Ammon's horn (tissue), 1 donor: ENCODE results near the gene TRABD2B.

Experiments
- DNase-seq: peaks from one replicate; pipeline ENCODE4 v3.0.0-alpha.2; 2016; ENCODE audit warnings: low spot score

The TRABD2B gene

DNA sequence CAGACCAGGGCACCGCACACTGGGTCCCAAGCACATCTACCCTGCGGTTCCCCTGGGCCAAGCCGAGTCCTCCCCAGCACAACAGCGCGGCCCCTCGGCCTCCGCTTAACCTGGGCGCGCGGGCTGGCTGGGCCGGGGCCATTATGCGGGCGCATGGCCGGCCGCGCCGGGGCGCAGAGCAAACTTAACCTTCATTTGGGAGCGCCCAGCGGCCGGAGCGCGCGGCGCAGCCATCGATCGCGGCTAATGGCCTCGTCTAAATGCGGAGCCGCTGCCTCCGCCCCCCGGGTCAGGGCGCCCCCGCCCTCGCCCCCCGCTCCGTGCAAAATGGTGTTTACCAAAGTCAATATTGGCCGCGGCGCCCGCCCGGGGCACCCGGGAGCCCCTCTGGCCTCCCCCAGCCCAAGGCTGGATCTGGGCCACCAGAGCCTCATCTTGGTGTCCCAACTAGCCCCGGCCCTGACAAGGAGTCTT, 272.1 kb downstream of the TRABD2B start:
- DNase-seq = no peak

DNA sequence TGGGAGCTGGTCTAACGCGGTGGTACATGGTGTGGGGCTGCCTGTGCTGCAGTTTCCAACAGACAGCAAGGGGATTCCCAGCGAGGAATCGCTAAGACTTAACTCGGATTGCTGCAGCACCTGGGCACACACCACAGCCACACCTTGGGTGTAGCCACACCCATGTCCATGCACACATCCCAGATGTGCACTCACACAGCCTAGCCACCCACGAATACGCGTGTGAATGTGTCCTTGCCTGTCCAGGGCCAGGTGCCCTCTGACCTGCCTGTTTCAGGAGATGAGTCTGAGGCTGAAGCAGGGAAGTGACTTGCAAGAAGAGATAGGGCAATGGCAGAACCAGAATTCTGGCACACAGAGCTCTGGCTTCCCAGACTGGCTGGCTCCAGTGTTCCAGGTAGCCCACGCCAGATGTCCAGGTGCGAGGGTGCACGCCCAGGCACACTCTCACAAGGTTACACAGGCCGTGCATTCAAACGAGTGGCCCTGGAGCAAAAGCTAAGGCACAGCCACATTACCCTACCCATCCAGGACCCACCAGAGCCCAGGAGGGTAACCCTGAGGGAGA, 272.7 kb downstream of the TRABD2B start:
- DNase-seq = no peak

DNA sequence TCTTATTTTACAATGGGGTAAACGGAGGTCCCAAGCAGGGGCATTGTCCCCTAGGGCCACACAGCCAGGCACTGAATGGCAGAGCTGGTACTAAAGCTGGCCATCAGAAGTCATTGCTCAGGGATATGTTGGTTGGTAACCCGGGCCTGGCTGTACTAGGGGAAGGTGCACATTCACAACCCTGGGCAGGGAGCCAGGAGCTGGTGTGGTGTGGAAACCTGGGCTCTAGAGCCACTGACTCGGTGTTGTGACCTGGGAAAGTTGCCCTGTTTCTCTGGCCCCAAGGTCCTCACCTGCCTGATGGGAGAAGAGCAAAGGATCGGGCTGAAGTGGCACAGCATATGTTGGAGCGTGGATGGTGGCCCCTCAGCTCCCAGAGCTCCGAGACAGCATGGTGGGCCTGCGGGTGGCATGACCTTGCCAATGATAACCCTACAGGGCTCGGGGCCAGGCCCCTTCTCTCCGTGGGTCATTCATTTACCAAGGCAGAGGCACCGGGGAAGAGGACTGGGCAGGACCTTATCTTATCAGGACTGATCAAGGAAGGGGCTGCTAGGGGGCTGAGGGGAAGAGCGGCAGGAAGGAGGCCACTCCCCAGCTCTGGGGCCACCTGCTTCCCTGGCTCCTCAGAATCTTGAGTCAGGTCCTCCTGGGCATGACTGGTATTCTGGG, 274.1 kb downstream of the TRABD2B start:
- no peak for DNase-seq

DNA sequence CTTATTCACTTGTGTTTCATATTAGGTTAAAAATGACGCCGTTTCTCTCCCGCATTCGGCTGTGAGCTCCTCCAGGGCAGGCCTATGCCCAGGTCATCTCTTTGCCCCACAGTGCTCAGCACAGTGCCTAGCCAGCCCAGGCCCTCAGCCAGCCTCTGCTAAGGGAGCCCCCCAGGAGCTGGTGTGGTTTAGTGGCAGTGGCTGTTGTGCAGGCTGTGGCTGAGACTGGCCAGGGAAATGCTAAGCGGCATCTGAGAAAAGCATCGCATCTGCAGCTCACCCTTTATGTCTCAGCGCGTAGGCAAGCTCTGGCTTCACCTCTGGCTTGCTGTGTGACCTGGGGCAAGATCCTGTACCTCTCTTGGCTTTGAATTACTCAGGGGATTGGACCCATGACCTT, 275.1 kb downstream of the TRABD2B start:
- no peak for DNase-seq

DNA sequence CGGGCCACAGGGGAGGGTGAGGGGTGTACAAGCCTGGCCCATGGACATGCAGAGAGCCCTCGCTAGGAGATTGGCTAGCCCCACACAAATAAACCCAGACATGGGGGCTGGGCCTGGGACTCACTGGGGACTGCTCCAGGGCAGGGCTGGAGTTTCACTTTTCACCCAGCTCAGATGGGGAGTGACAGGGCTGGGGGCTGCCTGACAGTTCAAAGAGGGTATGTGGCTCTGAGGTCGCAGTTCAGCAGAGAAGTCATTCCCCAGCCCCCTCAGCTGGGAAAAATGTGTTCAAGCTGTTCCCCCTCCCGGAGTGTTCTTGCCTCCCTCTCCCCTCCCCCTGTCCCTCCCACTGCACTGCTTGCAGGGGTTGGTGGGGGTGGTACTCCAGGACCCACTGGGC, 277.1 kb downstream of the TRABD2B start:
- DNase-seq = no peak

DNA sequence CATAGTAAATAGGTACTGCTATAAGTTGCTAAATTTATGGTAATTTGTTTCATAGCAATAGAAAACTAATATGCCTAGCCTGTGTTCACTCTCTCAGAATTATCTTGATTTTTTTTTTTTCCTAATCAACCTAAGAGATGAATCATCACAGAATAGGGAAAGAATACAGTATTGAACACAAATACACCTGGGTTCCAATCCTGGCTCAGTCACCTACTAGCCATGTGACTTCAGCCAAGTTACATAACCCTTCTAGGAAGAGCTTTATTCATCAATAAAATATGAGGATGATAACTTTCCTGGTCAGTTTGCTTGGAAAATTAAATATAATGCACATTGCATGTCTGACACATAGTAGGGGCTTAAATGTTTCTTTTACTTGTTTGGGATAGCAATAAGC, 279.8 kb downstream of the TRABD2B start:
- DNase-seq = no peak

DNA sequence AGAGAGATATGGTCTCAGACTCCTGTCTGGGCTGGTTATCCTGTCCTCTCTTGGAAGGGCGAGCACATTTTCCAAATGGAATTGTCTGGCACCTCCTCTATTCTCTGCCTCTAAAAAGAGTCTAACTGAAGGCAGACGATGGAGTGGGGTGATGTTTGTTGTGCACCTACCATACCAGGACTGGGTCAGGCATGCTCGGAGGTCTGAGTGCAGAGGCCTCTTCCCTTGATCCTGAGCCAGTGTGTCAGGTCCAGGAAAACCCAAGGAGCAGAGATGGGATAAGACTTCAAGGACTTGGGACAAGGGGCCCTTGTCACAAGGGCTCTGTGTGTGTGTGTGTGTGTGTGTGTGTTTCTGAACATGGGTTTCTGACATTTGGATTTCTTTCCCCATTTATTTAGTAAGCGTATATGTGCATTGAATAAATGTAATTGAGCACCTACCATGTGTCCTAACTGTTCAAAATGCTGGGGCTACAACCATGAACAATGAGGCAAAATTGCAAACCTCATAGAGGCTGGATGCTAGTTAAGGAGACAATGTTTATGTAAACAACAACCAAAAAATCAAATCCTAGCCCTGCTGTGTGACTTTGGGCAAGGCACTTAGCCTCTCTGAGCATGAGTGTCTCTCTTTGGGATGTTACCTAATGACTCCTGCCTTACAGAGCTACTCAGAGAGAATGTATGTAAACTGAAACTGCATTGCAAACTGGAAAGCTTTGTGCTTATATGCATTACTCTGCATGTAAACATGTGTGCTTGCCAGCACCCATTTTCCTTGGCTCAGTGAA, 283.0 kb downstream of the TRABD2B start:
- DNase-seq = no peak

DNA sequence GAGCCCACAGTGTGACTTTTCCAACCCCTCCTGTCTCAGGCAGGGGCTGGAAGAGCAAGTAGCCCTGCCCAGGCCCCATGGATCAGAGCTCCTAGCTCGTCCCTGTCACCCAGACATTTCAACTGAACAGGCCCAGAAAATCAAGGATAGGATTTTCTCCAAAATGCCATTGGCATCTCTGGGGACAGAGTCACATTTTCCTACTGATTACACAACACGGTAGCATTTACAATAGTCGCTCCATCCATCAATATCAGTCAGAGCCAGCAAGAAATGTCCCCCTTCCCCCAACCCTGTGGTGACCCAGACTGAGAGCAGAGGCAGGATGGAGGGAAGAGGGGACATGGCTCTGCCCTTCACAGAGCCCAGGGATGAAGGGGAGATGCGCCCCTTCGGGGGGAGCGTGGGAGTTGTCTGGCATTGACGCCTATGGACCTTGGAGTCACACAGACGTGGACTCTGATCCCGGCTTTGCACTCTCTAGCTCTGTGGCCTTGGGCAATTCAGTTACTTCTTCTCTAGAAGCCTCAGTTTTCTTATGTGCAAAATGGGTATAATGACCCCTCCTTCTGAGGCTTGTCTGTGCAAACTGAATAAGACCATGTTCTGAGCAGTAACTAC, 283.7 kb downstream of the TRABD2B start:
- no peak for DNase-seq

DNA sequence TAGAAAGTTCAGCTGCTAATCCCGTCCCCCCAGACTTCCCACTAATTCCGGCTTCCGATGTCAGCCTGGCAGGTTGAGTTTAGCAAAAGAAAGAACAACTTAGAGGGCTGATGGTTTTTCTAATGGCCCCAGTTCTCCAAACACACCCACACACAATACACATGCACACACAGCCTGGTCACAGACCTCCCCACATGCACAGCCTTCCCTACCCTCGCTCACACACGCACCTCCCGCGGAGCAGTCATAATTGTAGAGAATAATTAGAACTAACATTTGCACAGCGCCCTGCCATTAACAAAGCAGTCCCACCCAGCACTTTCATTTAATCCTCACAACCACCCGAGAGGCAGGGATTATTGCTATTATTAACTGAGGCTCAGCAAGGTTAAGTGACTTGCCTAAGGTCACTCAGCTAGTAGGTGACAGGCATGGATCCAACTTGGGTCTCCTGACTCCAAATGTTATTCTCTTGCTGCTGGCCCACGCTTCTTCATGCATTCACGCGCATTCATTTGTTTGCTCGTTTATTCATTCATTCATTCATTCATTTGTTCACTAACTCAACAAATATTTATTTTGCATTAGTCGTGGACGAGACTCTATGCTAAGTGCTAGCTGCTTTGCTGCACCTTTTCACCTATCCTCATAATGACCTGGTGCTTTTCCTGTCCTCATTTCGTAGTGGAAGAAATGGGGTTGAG, 284.4 kb downstream of the TRABD2B start:
- DNase-seq = no peak

DNA sequence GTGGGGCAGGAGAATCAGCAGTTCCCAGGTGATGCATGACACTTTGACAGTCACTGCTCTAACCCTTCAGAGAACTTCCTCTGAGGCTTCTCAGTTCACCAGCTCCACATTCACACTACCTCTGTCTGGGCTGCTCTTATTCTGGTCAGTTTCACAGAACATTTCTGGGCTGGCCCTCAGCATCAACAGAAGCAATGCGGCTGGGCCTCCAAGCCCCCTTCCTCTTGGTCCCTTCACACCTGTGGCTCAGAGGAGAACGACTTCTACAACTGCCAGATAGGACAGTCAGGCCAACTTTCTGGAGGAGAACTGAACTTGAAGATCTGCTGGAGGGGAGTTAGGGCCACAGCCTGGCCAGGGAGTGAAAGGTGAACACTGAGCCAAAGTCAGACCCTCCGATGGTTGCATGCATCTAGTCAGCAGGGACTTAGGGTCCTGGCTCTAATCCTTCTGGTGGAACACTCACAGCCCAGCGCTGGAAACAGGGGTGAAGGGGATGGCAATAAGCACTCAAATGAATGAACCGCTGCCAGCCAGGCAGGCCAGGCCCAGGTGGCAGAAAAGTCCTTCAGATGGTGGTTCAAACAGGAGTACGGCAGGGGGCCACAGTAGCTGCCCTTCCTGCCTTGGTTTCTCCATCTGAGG, 285.2 kb downstream of the TRABD2B start:
- DNase-seq = no peak

DNA sequence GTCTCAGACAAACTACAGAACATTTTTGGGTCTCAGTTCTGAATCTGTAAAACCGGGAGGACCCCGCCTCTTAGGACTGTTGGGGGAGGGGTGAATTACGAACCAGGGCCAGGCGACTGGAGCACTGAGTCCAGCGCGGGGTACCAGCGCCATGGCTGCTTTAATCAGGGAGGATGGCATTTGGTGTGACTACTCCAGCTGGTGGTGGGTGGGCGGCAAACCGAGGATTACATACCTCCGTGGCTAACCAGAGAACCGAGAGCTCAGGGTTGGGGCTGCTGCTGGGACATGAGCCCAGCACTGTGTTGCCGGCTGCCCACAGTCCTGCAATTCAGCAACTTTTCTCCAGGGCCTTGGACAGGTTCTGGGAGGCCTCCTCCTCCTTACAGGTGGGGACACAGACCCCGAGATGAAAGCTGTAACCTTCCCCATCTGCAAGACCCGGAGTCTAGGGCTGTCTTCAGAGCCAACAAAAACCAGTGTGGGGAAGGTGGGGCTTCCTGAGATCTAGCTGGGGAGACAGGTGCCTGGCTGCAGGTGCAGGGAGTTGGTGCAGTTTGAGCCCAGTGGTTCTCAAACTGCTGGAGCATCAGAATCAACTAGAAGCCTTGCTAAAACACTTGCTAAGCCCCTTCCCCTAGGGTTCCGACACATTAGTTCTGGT, 285.9 kb downstream of the TRABD2B start:
- no peak for DNase-seq
